HCT116 (cell line): ENCODE data around the gene AK6. TPM values are rescaled to one million over a fixed set of nuclear protein-coding genes. Genes with fewer than 3 reads are reported as not detected.

Experiments
- ATAC-seq: fragments of 200-7000 bp; cut with Tn5 transposase; 2 replicates; pipeline ENCODE4 v1.9.1; 2020; ENCODE audit warnings: mild to moderate bottlenecking, moderate library complexity
- BruUV-seq: library from RNA; stranded (reverse); fragments of 400-500 nt; replicated peaks from 2 replicates; lab custom pipeline; 2021; lab: Mats Ljungman, UMichigan
- CTCF ChIA-PET: fragments of 300-600 bp; sonication (Branson Sonifier 250); formaldehyde crosslinking; loops from one replicate; lab custom pipeline; 2021; ENCODE audit warnings: antibody characterized with exemption; lab: Charles Lee
- POLR2A ChIA-PET: fragments of 300-600, 350-600 bp; sonication (Branson Sonifier 250); formaldehyde crosslinking; loops from one replicate; lab custom pipeline; 2021; ENCODE audit warnings: antibody characterized with exemption; lab: Charles Lee
- RAD21 ChIA-PET, 2 experiments: fragments of 300-600 bp; sonication (Branson Sonifier 250); formaldehyde crosslinking; loops; one replicate each; lab custom pipeline; 2023; ENCODE audit warnings: low total read pairs in 2 of 2; ENCODE audit not compliant: uncharacterized antibody in 2 of 2, unreplicated experiment in 2 of 2, low non-redundant PET in 1 of 2; lab: Charles Lee
- DNase-seq: peaks from one replicate; pipeline ENCODE4 v3.0.0-alpha.2; 2010; ENCODE audit warnings: low read depth, low spot score
- H2AFZ ChIP-seq: fragments of 200-600 bp; shearing (Covaris generic), sonication (generic); 2 replicates; pipeline ENCODE4 v1.6.1; 2017; ENCODE audit warnings: low read depth, mixed run types, mixed read lengths, antibody characterized with exemption, low read length; ENCODE audit not compliant: poor library complexity, severe bottlenecking
- H3K27ac ChIP-seq: 2 replicates; pipeline ENCODE4 v1.5.1; 2012; ENCODE audit warnings: low read depth, low read length
- H3K27me3 ChIP-seq: fragments of 200-600 bp; sonication (generic); 2 replicates; pipeline ENCODE4 v1.6.1; 2016; ENCODE audit warnings: mixed run types, low read length, mixed read lengths; ENCODE audit not compliant: insufficient read depth
- H3K36me3 ChIP-seq, 2 experiments: fragments of 200-500 bp in 1 of 2; fragments of 200-600 bp in 1 of 2; sonication (Bioruptor generic) in 1 of 2; sonication (generic) in 1 of 2; 2 replicates each; pipeline versions ENCODE4 v1.5.1 to v1.6.1; 2014 to 2016; ENCODE audit warnings: low read length in 2 of 2, inconsistent platforms in 1 of 2, mixed read lengths in 1 of 2, mixed run types in 1 of 2; ENCODE audit not compliant: insufficient read depth in 2 of 2, control insufficient read depth in 1 of 2
- H3K4me1 ChIP-seq, 2 experiments: fragments of 200-600 bp in 1 of 2; sonication (generic) in 1 of 2; 2 replicates each; pipeline versions ENCODE4 v1.5.1 to v1.6.1; 2012 to 2017; ENCODE audit warnings: low read length in 2 of 2, inconsistent platforms in 1 of 2, mild to moderate bottlenecking in 1 of 2, mixed read lengths in 1 of 2, mixed run types in 1 of 2, moderate library complexity in 1 of 2; ENCODE audit not compliant: insufficient read depth in 2 of 2, control insufficient read depth in 1 of 2
- H3K4me2 ChIP-seq: fragments of 200-600 bp; sonication (generic); 2 replicates; pipeline ENCODE4 v1.6.1; 2017; ENCODE audit warnings: mixed run types, low read length, mixed read lengths
- H3K4me3 ChIP-seq, 2 experiments: fragments of 200-600 bp in 1 of 2; sonication (generic) in 1 of 2; replicated peaks in 1 of 2; 2 replicates each; pipeline ENCODE4 v1.5.1; 2011 to 2016; ENCODE audit warnings: low read length in 2 of 2, control low read depth in 1 of 2, low read depth in 1 of 2, mild to moderate bottlenecking in 1 of 2, mixed read lengths in 1 of 2, mixed run types in 1 of 2
- H3K79me2 ChIP-seq: fragments of 200-600 bp; sonication (generic); 2 replicates; pipeline ENCODE4 v1.6.1; 2017; ENCODE audit warnings: mild to moderate bottlenecking, mixed run types, low read length, moderate library complexity, mixed read lengths; ENCODE audit not compliant: insufficient read depth
- H3K9ac ChIP-seq: fragments of 200-600 bp; sonication (generic); 2 replicates; pipeline ENCODE4 v1.6.1; 2016; ENCODE audit warnings: low read length, mixed read lengths
- H3K9me2 ChIP-seq: fragments of 200-600 bp; sonication (generic), shearing (Covaris generic); 2 replicates; pipeline ENCODE4 v1.6.1; 2017; ENCODE audit warnings: mixed run types, mild to moderate bottlenecking, moderate library complexity; ENCODE audit not compliant: insufficient read depth
- H3K9me3 ChIP-seq, 2 experiments: fragments of 200-500 bp in 1 of 2; fragments of 200-600 bp in 1 of 2; sonication (Bioruptor generic) in 1 of 2; sonication (generic) in 1 of 2; 2 replicates each; pipeline ENCODE4 v1.6.1; 2014 to 2017; ENCODE audit warnings: low read length in 2 of 2, mixed read lengths in 2 of 2, inconsistent platforms in 1 of 2, low read depth in 1 of 2, mild to moderate bottlenecking in 1 of 2, mixed run types in 1 of 2, moderate library complexity in 1 of 2; ENCODE audit not compliant: control insufficient read depth in 1 of 2, insufficient read depth in 1 of 2
- H4K20me1 ChIP-seq: fragments of 200-600 bp; sonication (generic), shearing (Covaris generic); 2 replicates; pipeline ENCODE4 v1.6.1; 2017; ENCODE audit warnings: mixed run types, mild to moderate bottlenecking, moderate library complexity; ENCODE audit not compliant: insufficient read depth
- ATF3 ChIP-seq: IDR thresholded peaks from 2 replicates; pipeline ENCODE4 v1.6.1; 2012
- CBX3 ChIP-seq: IDR thresholded peaks from 2 replicates; pipeline ENCODE4 v1.6.1; 2012; ENCODE audit warnings: low read depth
- CEBPB ChIP-seq: IDR thresholded peaks from 2 replicates; pipeline ENCODE4 v1.6.1; 2012; ENCODE audit warnings: low read depth
- EGR1 ChIP-seq: IDR thresholded peaks from 2 replicates; pipeline ENCODE4 v1.6.1; 2012; ENCODE audit warnings: low read depth
- EZH2 ChIP-seq: fragments of 200-600 bp; sonication (generic); IDR thresholded peaks from 2 replicates; pipeline ENCODE4 v1.6.1; 2017; ENCODE audit warnings: antibody characterized with exemption, mixed run types
- EZH2phosphoT487 ChIP-seq: fragments of 200-600 bp; IDR thresholded peaks from 2 replicates; pipeline ENCODE4 v1.6.1; 2018; ENCODE audit warnings: antibody characterized with exemption, borderline replicate concordance
- FOSL1 ChIP-seq: IDR thresholded peaks from 2 replicates; pipeline ENCODE4 v1.6.1; 2012; ENCODE audit warnings: low read depth
- JUND ChIP-seq: IDR thresholded peaks from 2 replicates; pipeline ENCODE4 v1.6.1; 2012
- POLR2A ChIP-seq: IDR thresholded peaks from 2 replicates; pipeline ENCODE4 v1.7.0; 2011; ENCODE audit warnings: borderline replicate concordance; ENCODE audit not compliant: insufficient read depth, insufficient read length; ENCODE audit errors: extremely low read depth
- POLR2AphosphoS5 ChIP-seq: IDR thresholded peaks from 2 replicates; pipeline ENCODE4 v1.6.1; 2011; ENCODE audit warnings: mild to moderate bottlenecking, low read depth, low read length, moderate library complexity
- RAD21 ChIP-seq: IDR thresholded peaks from 2 replicates; pipeline ENCODE4 v1.6.1; 2012; ENCODE audit warnings: low read depth, mild to moderate bottlenecking
- SIN3A ChIP-seq: IDR thresholded peaks from 2 replicates; pipeline ENCODE4 v1.6.1; 2012; ENCODE audit warnings: low read depth
- SP1 ChIP-seq: IDR thresholded peaks from 2 replicates; pipeline ENCODE4 v1.6.1; 2012; ENCODE audit warnings: low read depth
- SRF ChIP-seq: IDR thresholded peaks from 2 replicates; pipeline ENCODE4 v1.6.1; 2012; ENCODE audit warnings: low read depth
- TCF7L2 ChIP-seq: IDR thresholded peaks from 2 replicates; pipeline ENCODE4 v1.7.0; 2011; ENCODE audit warnings: borderline replicate concordance, inconsistent platforms; ENCODE audit not compliant: insufficient read depth, insufficient read length; ENCODE audit errors: extremely low read depth
- YY1 ChIP-seq: IDR thresholded peaks from 2 replicates; pipeline ENCODE4 v1.6.1; 2011; ENCODE audit warnings: low read length, low read depth, moderate library complexity, mild to moderate bottlenecking; ENCODE audit not compliant: insufficient replicate concordance; ENCODE audit errors: extremely low read depth
- ZBTB33 ChIP-seq: IDR thresholded peaks from 2 replicates; pipeline ENCODE4 v1.6.1; 2011; ENCODE audit warnings: mild to moderate bottlenecking, low read length, moderate library complexity; ENCODE audit not compliant: insufficient replicate concordance; ENCODE audit errors: extremely low read depth
- ZFX ChIP-seq: fragments of 450-650 bp; IDR thresholded peaks from 2 replicates; pipeline ENCODE4 v1.6.1; 2017
- ZNF274 ChIP-seq: fragments of 200-500 bp; sonication (Bioruptor generic); IDR thresholded peaks from 2 replicates; pipeline ENCODE4 v1.6.1; 2014; ENCODE audit warnings: mild to moderate bottlenecking, low read depth, low read length, inconsistent platforms
- intact Hi-C: fragments of 100-400 bp; cut with micrococcal nuclease; formaldehyde crosslinking; loops from 2 replicates; pipeline ENCODE4 v1.10.0; 2022
- total RNA-seq: library from RNA; stranded (reverse); gene quantifications from one replicate; pipeline ENCODE4 v1.2.1, GENCODE V29; 2021; ENCODE audit not compliant: unreplicated experiment
- TF ChIP-seq, protein P1 (sequence below): IDR thresholded peaks from 2 replicates; pipeline ENCODE4 v1.6.1; 2012; ENCODE audit warnings: low read depth

Gene AK6
- total RNA-seq, 1 experiment from 2014 or later, result 33.4 TPM

DNA sequence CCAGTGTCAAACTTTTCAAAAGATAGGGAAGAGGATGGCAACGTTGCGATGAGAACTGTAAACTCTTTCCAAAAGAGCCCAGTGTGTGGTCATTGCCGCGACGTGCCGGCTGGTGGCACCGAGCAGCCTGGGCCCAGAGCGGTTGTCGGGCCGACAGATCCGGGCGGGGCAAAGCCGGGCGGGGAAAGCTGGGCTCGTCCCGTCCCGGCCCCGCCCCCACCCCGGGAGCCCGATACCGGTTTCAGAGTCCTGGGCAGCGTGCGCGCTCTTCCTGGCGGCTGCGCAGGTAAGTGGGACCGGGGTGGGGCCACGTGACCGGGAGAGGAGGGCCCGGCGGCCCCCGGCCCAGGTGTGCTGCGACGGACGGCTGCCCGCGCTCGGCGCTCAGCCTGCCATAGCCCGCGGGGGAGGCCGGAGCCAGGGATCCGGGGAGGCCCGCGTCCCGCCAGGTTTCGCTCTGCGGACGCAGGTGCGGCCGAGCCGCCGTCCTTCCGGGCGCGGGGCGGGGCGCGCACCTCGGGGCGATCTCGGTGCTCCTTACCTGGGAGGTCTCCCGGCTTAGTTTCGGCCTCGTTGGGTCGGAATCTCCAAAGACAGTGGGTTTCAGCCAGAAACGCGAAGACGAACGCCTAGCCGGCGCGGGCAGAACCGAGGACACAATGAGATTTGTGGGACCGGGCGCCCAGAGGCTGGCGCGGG, 45.7 kb upstream of the AK6 start, which contains the start of gene MARVELD2 (continued):
- TF ChIP-seq EZH2phosphoT487, result no peak
- no peak for TF ChIP-seq EZH2
- TF ChIP-seq RAD21, result peak; percentile 82
- peak; percentile 60 for TF ChIP-seq POLR2A
- TF ChIP-seq YY1, result no peak
- TF ChIP-seq CBX3, result 0 out of 2 replicates have a peak, but pooled peaks have one; percentile 25
- no peak for TF ChIP-seq ATF3
- TF ChIP-seq SIN3A, result peak; percentile 74
- no peak for TF ChIP-seq JUND
- TF ChIP-seq ZNF274, result no peak
- no peak for TF ChIP-seq CEBPB
- peak; percentile 91 for TF ChIP-seq POLR2AphosphoS5
- no peak; the same call in 1 of the 2 replicates for TF ChIP-seq SRF
- peak; percentile 13 for TF ChIP-seq TCF7L2
- TF ChIP-seq EGR1, result 0 out of 2 replicates have a peak, but pooled peaks have one; percentile 39
- peak; percentile 85 for TF ChIP-seq ZFX
- no peak for TF ChIP-seq FOSL1

GRCh38 chr5:69404659-69405330, 35.5 kb upstream of the AK6 start:
- DNase-seq (no peak), ATAC-seq (no peak)
- Histone ChIP-seq H4K20me1 (no peaks in the 10 kb centered on the region), H3K27ac (no peak overlapping the region), H3K9ac (no peak overlapping the region), H3K9me2 (no peaks in the 10 kb centered on the region), H3K4me1 (no peaks in the 10 kb centered on the region), H3K9me3 (no peaks in the 10 kb centered on the region), H3K4me3 (no peak overlapping the region), H3K4me2 (no peak overlapping the region), H3K79me2 (no peaks in the 10 kb centered on the region), H3K27me3 (no peaks in the 10 kb centered on the region), H2AFZ (no peak overlapping the region), H3K36me3 (peaks cover 8 to 13% of the 10 kb centered on the region in 2 experiments; a peak in 3 of 4 replicates)
- ChIA-PET RAD21 (no interaction called here), CTCF (no interaction called here), POLR2A (no interaction called here)
- intact Hi-C loops, result no loop called here
- no TSS peak for BruUV-seq
- no peak for TF ChIP-seq CEBPB
- TF ChIP-seq ZBTB33, result no peak
- TF ChIP-seq SRF, result no peak
- no peak for TF ChIP-seq EGR1
- no peak for TF ChIP-seq JUND
- TF ChIP-seq, protein P1, sequence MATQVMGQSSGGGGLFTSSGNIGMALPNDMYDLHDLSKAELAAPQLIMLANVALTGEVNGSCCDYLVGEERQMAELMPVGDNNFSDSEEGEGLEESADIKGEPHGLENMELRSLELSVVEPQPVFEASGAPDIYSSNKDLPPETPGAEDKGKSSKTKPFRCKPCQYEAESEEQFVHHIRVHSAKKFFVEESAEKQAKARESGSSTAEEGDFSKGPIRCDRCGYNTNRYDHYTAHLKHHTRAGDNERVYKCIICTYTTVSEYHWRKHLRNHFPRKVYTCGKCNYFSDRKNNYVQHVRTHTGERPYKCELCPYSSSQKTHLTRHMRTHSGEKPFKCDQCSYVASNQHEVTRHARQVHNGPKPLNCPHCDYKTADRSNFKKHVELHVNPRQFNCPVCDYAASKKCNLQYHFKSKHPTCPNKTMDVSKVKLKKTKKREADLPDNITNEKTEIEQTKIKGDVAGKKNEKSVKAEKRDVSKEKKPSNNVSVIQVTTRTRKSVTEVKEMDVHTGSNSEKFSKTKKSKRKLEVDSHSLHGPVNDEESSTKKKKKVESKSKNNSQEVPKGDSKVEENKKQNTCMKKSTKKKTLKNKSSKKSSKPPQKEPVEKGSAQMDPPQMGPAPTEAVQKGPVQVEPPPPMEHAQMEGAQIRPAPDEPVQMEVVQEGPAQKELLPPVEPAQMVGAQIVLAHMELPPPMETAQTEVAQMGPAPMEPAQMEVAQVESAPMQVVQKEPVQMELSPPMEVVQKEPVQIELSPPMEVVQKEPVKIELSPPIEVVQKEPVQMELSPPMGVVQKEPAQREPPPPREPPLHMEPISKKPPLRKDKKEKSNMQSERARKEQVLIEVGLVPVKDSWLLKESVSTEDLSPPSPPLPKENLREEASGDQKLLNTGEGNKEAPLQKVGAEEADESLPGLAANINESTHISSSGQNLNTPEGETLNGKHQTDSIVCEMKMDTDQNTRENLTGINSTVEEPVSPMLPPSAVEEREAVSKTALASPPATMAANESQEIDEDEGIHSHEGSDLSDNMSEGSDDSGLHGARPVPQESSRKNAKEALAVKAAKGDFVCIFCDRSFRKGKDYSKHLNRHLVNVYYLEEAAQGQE, result no peak
- TF ChIP-seq ZNF274, result no peak
- TF ChIP-seq EZH2, result no peak
- TF ChIP-seq SP1, result no peak
